HG03432 (cell line): Measurements from ENCODE around the gene CSGALNACT2.
"Not testable (repeated sequence)": the region's sequence is repeated elsewhere in the genome, so short reads cannot be mapped to it uniquely, and the experiment has no call there.

Source experiments
- ATAC-seq: cut with Tn5 transposase; IDR thresholded peaks from one replicate; pipeline ENCODE4 v1.9.1; 2021; ENCODE audit warnings: mild to moderate bottlenecking, moderate library complexity; ENCODE audit not compliant: unreplicated experiment

CSGALNACT2 gene

DNA sequence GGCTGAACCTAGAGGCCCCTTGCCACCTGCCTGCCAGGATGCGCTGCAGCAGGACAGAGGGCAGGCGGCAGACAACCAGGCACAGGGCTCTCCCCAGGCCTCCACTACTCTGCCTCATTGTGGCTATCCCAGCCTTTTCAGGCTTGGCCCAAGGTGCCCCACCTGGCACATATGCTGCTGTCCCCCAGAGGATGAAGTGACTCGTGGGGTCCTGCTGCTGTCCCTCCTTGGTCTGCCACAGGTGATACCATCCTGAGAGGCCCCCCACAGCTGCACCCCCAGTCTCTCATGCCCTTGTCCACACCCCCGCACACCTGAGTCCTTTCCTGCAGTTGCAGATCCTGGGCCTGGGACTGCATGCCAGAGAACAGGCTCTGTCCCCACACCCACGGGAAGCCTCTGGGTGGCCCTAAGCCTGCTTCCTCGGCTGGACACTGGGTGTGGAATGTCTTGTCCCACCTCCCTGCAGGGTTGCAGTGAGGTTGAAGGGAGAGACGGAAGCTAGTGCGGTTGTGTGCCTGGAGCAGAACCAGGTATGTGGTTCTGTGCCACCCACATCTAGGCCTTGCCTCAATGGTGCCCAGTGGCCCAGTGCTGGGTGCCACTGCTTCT is 73.3 kb downstream of the CSGALNACT2 start:
- no peak for ATAC-seq

DNA sequence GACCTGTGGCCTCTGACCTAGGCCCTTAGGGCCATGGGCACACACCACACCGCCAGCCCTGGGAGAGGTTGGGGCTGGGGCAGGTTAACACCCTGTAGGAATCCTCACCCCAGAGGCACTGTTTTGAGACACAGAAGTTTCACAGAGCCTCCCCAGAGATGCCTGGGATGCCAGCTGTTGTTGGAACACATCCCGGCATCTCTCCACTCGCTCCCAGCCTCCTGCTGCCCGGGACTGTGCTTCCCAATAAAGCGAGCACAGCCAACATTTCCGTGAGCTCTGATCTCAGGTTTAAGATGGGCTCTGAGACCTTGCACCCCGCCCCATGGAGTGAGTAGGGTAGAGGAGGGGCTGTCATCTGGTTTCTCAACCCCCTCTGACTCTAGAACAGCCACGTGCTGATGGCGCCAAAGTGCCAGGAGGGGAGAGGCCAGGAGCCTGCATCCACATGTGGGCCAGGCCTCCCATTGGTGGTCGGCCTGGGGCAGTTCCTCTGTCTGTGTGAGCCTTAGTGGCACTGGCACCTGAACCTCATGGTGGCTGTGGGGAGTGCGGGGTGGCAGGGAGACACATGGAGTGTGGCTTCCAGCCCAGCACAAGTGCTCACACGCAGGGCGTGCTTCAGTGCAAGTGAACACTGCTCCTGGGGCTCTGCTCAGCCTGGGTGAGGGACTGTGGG is 73.9 kb downstream of the CSGALNACT2 start:
- ATAC-seq = no peak

DNA sequence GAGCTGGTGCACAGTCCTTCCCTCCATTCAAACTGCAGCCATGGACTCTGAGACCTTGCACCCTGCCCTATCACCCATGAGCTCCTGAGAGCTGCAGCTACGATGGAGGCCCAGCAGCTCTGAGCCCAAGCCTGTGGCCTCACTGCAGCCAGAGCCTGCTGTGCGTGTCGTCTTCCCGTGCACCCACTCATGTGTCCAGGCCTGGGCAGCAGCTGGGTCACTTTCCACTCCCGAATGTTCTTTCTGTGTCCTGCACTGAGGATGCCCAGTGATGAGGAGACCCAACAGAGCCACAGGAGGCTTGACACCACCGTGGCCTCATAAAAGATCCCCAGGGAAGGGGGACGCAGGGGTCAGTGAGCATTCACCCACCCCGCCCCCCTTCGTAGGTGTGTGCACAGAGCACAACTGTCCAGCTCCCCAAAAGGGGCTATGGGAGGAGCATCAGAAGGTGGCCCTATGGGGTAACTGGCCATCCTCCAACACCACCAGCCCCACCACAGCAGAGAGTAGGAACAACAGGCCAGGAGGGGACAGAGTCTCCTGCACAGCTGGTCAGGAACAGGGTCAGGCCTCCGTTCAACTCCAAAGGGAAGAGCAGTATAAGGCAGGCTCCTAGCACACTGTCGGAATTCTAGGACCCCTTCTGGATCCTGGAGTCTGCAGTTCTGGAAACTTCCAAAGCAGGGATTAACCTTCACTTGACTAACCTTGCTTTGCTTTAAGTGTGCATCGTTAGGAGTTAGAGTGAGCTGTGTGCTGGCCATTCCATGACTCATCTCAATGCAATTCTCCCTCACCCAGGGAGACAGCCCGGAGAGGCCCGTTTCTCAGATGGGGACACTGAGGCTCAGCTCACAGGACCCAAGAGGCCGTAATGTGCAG is 76.1 kb downstream of the CSGALNACT2 start:
- no peak for ATAC-seq

DNA sequence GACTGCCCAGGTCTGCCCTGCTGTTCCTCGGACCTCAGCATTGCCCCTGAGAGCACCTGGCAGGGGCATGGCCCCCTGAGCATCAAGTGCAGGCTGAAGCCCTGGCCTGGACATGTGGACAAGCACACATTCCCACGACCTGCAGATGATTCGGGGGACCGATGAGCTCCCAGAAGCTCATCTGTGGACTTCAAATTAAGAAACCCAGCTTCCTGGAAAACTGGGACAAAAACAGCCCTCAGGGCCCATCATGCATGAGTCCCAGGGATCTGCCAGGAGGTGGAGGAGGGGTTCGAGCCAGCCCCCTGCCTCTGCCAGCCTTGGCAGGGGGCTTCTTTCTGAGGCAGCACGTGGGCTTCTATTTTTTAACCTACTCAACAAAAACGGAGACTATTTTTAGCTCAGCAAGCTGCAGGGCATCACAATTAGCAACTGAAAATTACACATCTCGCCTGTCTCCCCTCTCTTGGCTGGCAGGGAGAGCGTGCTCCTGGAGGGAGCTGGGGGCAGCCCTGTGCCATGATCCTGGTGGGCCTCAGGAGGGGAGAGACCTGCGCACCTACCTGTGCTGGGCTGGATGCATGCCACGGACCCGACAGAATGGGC is 76.8 kb downstream of the CSGALNACT2 start:
- ATAC-seq = no peak

DNA sequence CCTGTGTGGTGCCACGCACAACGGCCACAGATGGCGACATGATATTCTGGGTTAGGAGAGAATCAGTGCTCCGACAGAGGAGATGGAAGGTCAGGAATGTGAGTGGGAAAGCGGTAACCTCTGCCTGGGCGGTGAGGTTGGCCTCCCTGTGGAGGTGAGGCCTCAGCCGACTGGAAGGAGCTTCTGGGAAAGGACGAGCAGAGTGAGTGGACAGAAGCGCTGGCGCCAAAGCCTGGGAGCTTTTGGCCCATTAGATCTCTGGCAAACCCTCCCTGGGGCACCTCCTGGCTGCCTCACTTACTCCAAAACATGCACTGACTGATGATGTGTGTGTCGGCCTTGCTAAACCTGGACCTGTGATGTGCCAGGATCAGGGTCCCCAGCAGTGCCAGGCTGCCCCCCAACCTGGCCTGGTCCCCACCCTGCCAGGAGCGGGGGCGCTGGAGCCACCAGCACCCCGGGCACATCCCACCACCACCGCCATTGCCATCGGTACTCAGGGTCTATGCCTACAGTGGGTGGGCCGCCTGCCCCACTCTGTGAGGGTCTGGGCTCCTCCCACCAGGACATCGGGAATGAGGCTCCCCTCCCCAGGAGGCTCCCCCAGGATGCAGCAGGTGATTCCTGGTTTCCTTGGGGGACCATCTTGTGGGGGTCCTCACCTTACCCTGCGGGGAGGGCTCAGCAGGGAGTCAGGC is 77.7 kb downstream of the CSGALNACT2 start:
- no peak for ATAC-seq

DNA sequence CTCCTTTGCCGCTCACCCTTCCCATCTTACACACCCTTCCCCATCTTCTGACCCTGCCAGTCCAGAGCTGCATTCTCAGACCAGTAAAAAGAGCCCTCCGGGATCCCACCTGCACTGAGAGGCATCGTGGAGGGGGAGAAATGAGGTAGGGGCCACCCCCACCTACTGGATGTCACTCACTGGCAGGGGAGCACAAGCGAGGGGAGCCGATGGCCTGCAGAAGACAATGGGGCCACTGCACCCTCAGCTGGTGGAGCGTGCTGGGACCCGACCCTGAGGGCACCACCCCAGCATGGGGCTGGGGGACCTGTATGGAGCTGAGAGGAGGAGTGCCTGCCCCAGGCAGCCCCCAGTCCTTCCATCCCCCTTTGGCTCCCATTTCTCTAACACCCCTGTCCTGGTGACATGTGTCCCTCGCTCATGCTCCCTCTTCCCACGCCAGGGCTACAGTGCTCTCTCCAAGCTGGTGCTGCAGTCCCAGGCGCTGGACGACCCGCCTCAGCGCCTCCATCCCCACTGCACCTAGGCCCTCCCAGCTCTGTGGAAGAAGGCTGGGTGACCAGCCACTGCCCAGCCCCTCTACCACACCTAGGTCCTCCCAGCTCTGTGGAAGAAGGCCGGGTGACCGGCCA is 78.8 kb downstream of the CSGALNACT2 start:
- ATAC-seq = no peak

DNA sequence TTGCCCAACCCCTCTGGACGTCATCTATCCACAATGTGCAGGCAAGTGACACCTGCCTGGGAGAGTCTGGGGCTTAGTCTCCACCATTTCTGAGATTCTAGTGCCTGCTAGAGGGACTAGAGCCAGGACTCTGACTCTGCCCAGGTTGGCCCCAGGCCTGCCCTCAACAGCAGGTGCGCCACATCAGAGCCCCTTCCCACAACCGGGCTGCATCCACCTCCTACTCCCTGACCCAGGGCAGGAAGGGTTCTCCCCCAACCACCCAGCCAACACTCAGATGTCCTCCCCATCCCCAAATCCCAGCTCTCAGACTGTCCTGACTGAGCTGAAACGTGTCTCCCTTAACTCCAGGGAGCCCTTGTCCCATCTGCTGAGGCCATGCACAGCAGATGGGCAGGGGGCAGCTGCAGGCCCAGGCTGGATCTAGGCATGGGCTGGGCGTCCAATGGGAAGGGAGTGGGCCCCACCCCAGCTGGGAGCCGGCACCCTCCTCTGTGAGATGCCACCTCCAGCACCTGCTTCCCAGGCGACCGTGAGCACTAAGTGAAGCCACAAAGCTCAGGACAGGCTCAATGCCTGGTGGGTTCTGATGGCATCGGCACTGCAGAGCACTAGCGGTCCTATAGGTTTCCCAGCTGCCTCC is 79.4 kb downstream of the CSGALNACT2 start:
- no peak for ATAC-seq

DNA sequence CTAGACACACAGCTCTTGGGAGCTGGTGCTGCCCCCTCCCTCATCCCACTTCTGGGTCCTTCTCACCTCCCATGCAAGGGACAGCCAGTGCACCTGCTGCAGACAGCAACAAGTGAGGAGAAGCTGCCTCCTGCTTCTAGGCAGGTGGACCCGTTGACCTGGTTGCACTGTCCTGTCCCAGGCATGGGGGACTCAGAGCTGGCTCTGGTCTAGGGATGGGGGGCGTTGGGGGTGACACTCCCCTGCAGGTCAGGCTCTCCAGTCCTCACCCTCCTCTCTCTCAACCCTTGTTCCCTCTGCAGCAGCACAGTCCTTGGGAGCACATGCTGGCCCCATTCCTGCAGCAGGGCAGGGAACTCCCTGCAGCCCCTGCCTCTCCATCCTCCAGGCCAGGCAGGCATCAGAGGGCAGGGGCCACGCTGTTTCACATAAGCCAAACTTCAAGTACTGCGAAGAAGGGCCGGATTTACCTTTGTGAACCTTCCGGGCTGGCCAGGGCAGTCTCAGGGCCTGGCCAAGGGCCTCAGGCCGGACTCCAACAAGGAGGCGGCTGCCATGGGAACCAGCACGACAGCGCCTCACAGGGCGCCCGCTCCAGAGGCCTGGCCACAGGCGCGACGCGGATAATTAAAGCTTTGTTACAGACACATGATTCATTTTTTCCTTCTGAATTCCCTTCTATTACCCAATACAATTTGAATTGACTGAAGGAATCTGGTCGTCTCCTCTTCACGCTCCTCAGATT is 80.1 kb downstream of the CSGALNACT2 start:
- ATAC-seq = no peak

DNA sequence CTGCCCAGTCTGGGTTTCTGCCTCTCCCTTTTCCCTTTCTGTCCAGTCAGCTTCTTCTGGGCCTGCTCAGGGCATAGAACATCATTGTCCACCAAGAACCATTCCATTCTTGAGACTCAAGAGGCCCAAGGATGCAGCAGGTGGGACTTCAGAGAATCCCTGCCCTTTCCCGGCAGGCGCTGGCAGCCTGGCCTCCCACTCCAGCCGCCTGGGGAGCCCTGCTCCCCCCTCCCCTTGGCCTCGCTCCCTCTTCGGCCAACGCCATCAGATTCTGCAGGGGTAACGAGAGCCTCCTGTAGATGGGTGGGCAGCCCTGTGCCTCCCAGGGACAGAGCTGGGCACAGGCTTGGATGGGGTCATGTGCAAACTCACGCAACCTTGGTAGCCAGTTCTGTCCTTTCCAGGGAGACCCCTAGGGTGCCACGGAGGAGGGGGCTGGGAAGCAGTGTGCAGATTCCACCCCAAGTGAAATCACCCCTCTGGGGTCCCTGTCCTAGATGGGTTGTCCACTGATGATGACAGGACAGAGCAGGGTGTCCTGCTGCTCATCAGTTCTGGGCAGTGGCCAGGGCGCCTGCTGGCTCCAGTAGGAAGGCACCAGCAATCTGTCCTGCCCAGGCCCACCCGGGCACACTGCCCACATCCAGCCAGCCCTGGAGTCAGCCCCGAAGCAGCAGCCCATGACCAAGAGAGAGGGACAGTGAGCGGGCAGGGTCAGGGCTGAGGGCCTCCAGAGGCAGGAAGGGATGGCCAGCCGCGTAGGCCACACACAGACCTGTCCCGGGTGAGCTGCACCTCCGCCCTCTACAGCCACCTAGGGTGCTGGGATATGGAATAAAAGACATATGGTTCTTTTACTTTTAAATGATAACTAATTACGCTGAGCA is 80.9 kb downstream of the CSGALNACT2 start:
- ATAC-seq = no peak

DNA sequence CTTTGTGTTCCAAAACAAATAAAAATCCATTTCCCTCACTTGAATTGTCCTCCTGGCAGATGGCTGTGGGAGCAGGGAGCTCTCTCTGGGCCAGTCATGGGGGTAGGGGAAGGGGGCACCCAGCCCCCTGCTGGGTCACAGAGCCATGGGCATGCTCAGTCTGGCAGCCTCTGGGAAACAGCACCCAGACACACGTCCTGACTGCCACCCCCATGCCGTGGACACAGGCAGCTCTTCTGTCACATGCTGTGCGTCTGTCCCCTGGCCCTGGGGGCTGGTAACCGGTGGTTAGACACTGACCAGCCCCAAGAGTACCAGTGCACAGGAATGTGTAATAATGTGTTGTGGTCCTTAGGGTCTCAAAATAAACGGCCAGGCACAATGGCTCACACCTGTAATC is 81.6 kb downstream of the CSGALNACT2 start:
- ATAC-seq = no peak

DNA sequence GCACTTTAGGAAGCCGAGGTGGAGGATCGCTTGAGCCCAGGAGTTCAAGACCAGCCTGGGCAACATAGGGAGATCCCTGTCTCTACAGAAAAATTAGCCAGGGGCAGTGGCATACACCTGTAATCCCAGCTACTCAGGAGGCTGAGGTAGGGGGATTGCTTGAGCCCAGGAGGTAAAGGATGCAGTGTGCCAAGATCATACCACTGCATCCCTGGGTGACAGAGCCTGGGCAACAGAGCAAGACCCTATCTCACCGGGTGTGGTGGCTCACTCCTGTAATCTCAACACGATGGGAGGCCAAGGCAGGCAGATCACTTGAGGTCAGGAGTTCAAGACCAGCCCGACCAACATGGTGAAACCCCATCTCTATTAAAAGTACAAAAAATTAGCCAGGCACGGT is 82.0 kb downstream of the CSGALNACT2 start:
- not testable (repeated sequence) for ATAC-seq

DNA sequence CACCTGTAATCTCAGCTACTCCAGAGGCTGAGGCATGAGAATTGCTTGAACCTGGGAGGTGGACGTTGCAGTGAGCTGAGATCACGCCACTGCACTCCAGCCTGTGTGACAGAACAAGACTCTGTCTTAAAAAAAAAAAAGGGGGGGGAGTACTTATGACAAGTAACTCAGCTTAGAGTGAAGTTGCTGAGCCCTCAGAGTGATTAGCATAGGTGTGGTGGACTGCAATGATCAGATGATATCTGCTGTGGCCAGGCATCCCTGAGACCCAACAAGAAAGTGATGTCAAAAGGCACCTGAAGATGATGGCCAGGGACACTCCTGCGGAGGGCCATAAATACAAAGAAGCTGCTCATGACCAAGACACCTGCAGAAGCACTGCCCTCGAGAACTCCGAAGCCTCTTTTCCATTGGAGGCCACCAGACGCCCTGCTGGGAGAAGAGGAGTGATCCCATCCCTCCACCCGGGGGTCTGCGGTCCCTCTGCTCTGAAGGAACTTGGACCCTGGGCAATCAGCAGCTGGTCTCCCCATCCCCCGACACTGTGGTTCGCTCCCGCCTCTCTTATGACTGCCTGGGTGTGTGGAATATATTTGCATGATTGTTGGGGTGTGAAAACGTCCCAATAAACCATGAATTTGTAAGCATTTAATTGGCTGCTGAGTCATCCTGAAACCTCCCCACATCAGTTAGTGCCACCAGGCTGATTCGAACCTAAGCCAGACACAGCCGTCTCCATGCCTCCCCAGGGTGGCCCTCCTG is 82.6 kb downstream of the CSGALNACT2 start:
- ATAC-seq = peak; percentile 47

DNA sequence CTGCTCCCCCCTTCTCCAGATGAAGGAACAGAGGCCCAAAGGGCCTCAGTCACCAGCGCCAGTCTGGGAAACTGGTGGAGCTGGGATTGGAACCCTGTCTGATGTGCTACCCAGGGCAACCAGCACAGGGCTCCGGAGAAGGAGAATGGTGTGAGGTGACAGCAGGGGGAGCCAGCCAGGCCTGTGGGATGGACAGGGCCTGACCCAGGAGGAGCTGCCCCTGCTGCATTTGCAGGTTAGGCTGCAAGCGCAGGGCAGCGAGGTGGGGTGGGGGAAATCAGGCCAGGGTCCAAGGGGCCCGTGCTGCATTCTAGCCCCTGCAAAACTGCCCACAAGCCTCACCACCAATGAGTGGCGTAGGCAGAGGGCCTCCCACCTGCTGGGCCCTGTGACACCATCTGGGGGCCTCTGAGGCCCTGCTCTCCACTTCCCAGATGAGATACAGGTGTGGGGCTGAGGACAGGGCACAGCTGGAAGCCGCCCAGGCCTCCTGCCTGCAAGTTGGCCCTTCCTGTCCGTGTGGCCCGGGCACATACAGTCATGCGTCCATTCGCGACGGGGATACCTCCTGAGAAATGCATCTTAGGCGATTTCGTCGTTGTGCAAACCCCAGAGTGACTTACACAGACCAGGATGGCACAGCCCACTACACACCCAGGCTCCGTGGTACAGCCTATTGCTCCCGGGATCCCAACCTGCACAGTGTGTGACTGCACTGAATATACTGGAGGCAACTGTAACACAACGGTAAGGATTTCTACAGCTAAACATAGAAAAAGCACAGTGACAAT is 83.4 kb downstream of the CSGALNACT2 start:
- peak; percentile 23 for ATAC-seq

DNA sequence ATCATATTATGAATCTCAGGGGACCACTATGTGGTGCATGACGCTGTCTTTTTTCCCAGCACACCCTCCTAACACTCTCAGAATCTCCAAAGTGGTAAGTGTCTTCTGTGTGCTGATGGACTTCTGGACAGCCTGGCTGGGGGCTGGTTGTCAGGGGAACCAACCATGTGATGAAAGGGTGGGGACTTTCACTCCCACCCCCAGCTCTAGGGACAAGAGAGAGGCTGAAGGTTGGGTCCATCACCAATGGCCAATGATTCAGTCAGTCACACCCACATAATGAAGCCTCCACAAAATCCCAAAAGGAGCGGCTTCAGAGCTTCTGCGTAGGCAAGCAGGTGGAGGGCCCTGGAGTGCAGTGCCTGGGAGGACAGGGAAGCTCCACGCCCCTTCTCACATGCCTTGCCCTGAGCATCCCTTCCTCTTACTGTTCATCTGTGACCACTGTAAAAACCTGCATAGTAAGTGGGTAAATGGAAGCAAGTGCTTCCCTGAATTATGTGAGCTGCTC is 84.0 kb downstream of the CSGALNACT2 start:
- no peak for ATAC-seq

DNA sequence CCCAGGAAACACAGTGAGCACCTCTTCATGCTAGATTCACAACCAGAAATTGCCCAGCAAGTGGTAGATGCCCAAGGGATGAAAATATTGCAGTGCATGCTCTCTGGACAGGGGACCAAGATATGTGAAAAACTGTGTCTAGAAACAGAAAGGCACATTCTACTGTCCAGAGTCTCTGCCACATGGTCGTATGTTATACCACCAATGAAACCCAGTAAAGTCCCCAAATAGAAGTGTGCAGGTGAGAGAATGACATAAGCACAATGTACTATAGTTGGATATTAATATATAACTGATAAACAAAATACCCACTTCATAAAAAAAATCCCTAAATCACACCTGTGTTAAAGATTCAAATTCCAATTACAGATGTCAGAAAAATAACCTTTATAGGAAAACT is 84.8 kb downstream of the CSGALNACT2 start:
- no peak for ATAC-seq

DNA sequence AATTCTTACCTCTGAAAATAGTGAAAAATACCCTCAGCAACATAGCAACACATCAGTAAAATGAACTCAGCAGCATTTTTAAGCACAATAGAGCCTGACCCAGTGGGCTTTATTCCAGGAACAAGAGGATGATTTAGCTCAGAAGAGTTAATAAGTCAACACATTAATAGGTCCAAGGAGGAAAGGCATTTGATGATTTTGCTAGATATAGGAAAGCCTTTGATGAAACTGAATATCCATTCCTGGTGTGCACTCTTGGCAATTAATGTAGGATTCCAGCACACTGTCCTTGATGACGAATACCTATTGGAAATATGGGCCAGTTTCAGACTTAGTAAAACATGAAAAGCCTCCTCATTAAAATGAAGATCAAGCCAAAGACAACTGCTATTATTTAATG is 86.1 kb downstream of the CSGALNACT2 start:
- no peak for ATAC-seq
